GM15510 (cell line): ENCODE measurements around the gene TAF10.

Experiments used
- POLR2A ChIP-seq: IDR thresholded peaks from 3 replicates; pipeline ENCODE4 v1.6.1; 2011; ENCODE audit warnings: borderline replicate concordance; ENCODE audit not compliant: insufficient read length; ENCODE audit errors: extremely low read depth

Gene TAF10

GRCh38 chr11:6623391-6624363 lies 11.7 kb upstream of the TAF10 start:
- no peak for TF ChIP-seq POLR2A

GRCh38 chr11:6622261-6623171 lies 10.5 kb upstream of the TAF10 start:
- TF ChIP-seq POLR2A: no peak

DNA sequence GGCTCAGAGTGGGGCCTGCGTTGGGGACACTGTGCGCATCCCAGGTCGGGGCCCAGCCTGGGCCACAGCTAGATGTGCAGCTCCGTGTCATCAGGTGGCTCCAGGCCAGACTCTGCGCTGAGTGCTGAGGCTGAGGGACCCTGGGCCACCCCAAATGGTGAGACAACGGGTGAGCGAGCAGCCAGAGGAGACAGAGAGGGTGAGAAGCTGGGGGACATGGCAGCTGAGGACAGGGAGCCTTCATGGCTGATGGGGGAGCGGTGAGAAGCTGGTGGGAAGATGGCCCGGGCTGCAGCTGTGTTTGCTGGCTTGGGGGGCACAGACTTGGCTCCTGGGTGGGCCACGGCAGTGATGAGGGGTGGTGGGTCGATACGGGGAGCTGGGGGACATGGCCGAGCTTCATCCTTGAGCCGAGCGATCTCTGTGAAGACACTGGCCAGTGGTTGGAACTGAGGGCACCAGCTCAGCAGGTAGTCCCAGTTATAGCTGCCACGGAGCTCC lies 9.7 kb upstream of the TAF10 start:
- no peak for TF ChIP-seq POLR2A

GRCh38 chr11:6620636-6621035 lies 8.6 kb upstream of the TAF10 start:
- TF ChIP-seq POLR2A: no peak

DNA sequence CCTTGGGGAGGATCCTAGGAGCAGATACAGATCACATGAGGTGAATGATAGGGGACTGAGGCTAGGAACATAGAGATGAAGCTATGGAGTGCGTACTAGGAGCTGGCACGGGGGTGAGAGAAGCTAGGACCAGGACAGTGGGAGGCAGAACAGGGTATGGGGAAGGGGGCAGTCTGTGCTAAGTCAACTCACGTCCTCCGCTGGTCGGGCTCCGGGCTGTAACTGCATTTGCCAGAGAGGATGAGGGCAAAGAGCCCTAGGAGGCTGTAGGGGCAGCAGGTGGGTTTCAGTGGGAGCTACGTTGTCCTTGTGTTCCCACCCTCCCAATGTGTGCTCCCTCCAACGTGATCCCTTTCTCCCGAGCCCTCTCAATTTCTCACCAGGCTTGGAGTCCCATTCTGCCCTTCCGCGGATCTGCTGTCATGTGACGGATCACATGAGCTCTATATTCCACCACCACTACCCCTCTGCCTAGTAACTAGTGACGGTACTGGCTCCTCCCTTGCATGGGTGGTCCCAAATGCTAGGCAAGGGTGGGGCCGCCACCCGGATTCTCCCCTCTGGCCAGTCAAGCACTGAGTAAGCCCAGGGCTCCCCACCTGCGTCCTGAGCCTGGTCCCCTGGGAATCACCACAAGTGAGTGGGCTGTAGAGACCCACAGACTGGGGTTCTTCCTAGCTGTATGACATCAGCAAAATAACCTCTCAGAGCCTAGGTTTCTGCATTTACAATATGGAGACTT lies 7.2 kb upstream of the TAF10 start, which contains the start of gene TPP1:
Gene TPP1, minus strand, starts transcription at position 419 of the 742 bp plus-strand sequence. Its CDS starts 22 bp downstream, at position 397.
- peak; percentile 71 for TF ChIP-seq POLR2A

GRCh38 chr11:6618117-6619003 lies 6.3 kb upstream of the TAF10 start:
- no peak for TF ChIP-seq POLR2A

DNA sequence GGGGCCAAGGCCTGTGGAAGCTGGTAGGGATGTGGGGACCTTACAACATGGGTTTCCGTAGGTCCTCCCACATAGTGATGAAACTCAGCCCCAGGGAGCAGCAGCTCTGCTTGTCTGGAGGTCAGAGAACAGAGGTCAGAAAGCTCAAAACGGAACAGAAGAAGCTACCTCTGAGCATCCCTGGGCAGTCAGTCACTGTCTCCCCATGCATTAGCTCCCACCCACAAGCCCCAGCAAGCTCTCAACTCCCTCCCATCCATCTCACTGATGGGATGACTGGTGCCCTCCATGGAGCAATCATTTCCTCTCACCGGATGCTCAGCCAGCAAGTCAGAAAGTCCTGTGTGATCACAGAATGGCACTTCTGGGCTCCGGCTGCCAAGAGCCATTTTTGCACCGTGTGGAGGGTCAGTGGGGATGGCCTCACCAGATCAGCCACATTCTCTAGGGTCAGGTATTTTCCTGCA lies 5.3 kb upstream of the TAF10 start:
- no peak for TF ChIP-seq POLR2A

GRCh38 chr11:6616596-6617250 lies 4.7 kb upstream of the TAF10 start:
- TF ChIP-seq POLR2A: no peak

DNA sequence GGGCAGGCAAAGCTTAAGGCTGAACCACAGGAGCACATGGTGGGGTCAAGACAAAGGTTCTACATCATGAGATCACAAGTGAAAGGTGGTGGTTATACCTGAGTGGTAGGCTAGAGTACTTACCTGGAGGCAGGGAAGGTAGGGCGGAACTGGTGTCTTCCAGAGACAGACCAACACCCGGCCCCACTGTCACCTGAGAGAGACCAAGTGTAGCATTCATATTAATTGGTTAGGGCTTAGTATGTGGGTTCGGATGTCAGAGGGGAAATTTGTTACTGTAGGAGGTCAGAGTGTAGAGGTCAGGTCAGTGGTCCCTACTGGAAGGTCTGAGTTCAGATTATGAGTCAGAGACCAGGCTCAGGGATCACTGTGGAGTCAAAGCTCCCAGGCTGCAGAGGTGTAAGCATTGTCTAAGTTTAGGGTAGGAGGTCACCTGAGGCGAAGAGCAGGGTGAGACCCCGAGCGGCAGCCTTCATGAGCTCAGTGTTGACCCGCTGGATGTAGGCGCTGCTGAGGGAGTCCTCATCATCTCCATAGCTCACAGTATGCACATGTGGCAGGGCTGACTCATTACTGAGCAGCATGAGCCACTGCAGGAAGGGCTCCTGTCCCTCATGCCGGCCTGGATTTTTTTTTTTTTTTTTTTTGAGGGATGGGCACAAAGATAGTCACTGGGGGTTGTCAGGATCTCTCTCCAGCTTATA lies 4.0 kb upstream of the TAF10 start:
- no peak for TF ChIP-seq POLR2A

GRCh38 chr11:6615046-6615445 lies 3.0 kb upstream of the TAF10 start:
- no peak for TF ChIP-seq POLR2A

- TF ChIP-seq POLR2A: no peak
Observed at GRCh38 chr11:6614446-6614845, 2.4 kb upstream of the TAF10 start.

- no peak for TF ChIP-seq POLR2A
Observed at GRCh38 chr11:6613496-6613895, 1.5 kb upstream of the TAF10 start.

- no peak for TF ChIP-seq POLR2A
Observed at GRCh38 chr11:6611963-6612212, 128 bp downstream of the TAF10 start.
